ENCODE results near the gene GATAD2A.

GATAD2A gene

GRCh38 chr19:19457671-19458070 lies 52.2 kb downstream of the GATAD2A start:
- no peak for TF ChIP-seq CTCF (IDR thresholded peaks at IDR 0.05; ENCODE audit: low read depth, low read length)
- no peak overlapping the region for H3K4me3 ChIP-seq (replicated peaks in 1 of 2; ENCODE audit: low read depth in 2 of 2, low read length in 2 of 2)
- no peak for DNase-seq (ENCODE audit: low read depth in 2 of 2)

GRCh38 chr19:19458110-19458816 lies 52.8 kb downstream of the GATAD2A start:
- no peak overlapping the region for H3K4me3 ChIP-seq (replicated peaks in 1 of 2; ENCODE audit: low read depth in 2 of 2, low read length in 2 of 2)
- no peak for TF ChIP-seq CTCF (IDR thresholded peaks at IDR 0.05; ENCODE audit: low read depth, low read length)
- no peak for DNase-seq (ENCODE audit: low read depth in 2 of 2)

- H3K4me3 ChIP-seq (replicated peaks in 1 of 2; ENCODE audit: low read depth in 2 of 2, low read length in 2 of 2): no peak overlapping the region
- TF ChIP-seq CTCF (IDR thresholded peaks at IDR 0.05; ENCODE audit: low read depth, low read length): no peak
- peak in 1 of 2 donors; percentile 45 for DNase-seq (ENCODE audit: low read depth in 2 of 2)
Observed at GRCh38 chr19:19459073-19459472, 53.6 kb downstream of the GATAD2A start.

DNA sequence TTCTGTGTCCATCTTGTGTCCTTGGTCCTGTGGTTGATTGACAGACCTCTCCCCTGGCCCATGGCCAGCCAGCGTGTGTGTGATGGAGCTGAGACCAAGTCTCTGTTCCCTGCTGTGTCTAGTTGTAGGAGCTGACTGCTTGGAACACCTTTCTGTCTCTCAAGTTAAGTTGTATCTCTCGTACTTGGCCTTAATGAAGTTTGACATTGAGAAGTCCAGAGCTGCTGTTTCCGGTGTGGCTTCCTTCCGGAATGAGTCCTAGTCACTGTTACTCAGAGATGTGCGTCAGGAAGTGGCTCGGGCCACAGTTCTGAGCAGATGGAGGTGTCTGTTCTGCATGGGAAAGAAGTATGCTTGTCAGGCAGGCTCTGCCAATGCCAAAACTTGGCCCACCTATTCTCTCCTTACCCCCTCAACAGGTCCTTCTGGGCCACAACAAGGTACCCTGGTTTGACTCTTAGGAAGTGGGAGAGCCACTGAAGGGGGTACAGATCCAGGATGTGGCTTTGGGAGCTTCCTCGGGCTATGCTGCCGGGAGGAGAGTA lies 54.3 kb downstream of the GATAD2A start:
- no peak for TF ChIP-seq CTCF (IDR thresholded peaks at IDR 0.05; ENCODE audit: low read depth, low read length)
- peak overlapping the region in 1 of 2 donors; percentile 26 for H3K4me3 ChIP-seq (replicated peaks in 1 of 2; ENCODE audit: low read depth in 2 of 2, low read length in 2 of 2)
- peak; percentile 56 to 84 for DNase-seq (ENCODE audit: low read depth in 2 of 2)

- peak in 1 of 2 donors; percentile 43 for DNase-seq (ENCODE audit: low read depth in 2 of 2)
- H3K4me3 ChIP-seq (replicated peaks in 1 of 2; ENCODE audit: low read depth in 2 of 2, low read length in 2 of 2): peak overlapping the region in 1 of 2 donors; percentile 26
- no peak for TF ChIP-seq CTCF (IDR thresholded peaks at IDR 0.05; ENCODE audit: low read depth, low read length)
Observed at GRCh38 chr19:19460258-19460731, 54.8 kb downstream of the GATAD2A start.

- H3K4me3 ChIP-seq (replicated peaks in 1 of 2; ENCODE audit: low read depth in 2 of 2, low read length in 2 of 2): no peak overlapping the region
- peak; percentile 29 to 55 for DNase-seq (ENCODE audit: low read depth in 2 of 2)
- no peak for TF ChIP-seq CTCF (IDR thresholded peaks at IDR 0.05; ENCODE audit: low read depth, low read length)
Observed at GRCh38 chr19:19460761-19461265, 55.3 kb downstream of the GATAD2A start.

Data from cardiac fibroblast (primary cell).